Psoas muscle (tissue), 8 donors: ENCODE data around the gene TBC1D32. TPM values are rescaled to one million over a fixed set of nuclear protein-coding genes. Genes with fewer than 3 reads are reported as not detected.
"Not testable (repeated sequence)": the region's sequence is repeated elsewhere in the genome, so short reads cannot be mapped to it uniquely, and the experiment has no call there.

Source experiments
- ATAC-seq, 4 donors: fragments of 200-7000 bp; cut with Tn5 transposase; one replicate each; pipeline ENCODE4 v1.9.1; 2020; ENCODE audit warnings: moderate library complexity in 3 of 4, mild to moderate bottlenecking in 2 of 4
- DNase-seq, 2 donors: peaks; one replicate each; pipeline ENCODE4 v3.0.0-alpha.2; 2020
- H3K27ac ChIP-seq: fragments of 200-600 bp; one replicate; pipeline ENCODE4 v1.8.0; 2022
- H3K27me3 ChIP-seq, 3 donors: fragments of 200-600 bp in 1 of 3; one replicate each; pipeline versions ENCODE4 v1.6.1 to v1.8.0; 2013 to 2022; ENCODE audit warnings: low read length in 2 of 3, mild to moderate bottlenecking in 2 of 3, moderate library complexity in 1 of 3; ENCODE audit not compliant: insufficient read depth in 3 of 3
- H3K36me3 ChIP-seq, 2 donors: fragments of 200-600 bp in 1 of 2; one replicate each; pipeline versions ENCODE4 v1.6.1 to v1.8.0; 2013 to 2022; ENCODE audit warnings: low read depth in 1 of 2, mild to moderate bottlenecking in 1 of 2, moderate library complexity in 1 of 2; ENCODE audit not compliant: insufficient read depth in 1 of 2
- H3K4me1 ChIP-seq: fragments of 200-600 bp; one replicate; pipeline ENCODE4 v1.8.0; 2022
- H3K4me3 ChIP-seq: fragments of 200-600 bp; one replicate; pipeline ENCODE4 v1.8.0; 2022; ENCODE audit warnings: mild to moderate bottlenecking
- H3K9me3 ChIP-seq: fragments of 200-600 bp; one replicate; pipeline ENCODE4 v1.8.0; 2022
- WGBS, 3 donors: extraction: QIAGEN DNeasy Blood & Tissue Kit; methylation state at CpG; one replicate each; pipeline versions ENCODE4 v1.1.6 to v1.1.7; 2013; 5-methylcytosine and 5-hydroxymethylcytosine counted together
- intact Hi-C, 2 donors: fragments of 100-400 bp; cut with DNase I; formaldehyde crosslinking; loops; one replicate each; pipeline versions ENCODE4 v1.11.0 to v1.14.2; 2022
- polyA plus RNA-seq, 3 donors: library from polyadenylated mRNA; stranded (reverse); fragments of 200-250 nt; gene quantifications; one replicate each; pipeline ENCODE4 v1.2.3, GENCODE V29; 2013
- total RNA-seq, 4 donors: library from RNA; stranded (reverse); fragmentation: NEBNext Ultra II Directional in 2 of 4; extraction: Animal tissue kit (Norgen Biotek cat#: 25700) in 2 of 4; gene quantifications; one replicate each; pipeline versions ENCODE4 v1.2.1 to v1.2.4, GENCODE V29; 2021 to 2023
- TF ChIP-seq, protein P1 (sequence below): fragments of 200-600 bp; IDR thresholded peaks from one replicate; pipeline ENCODE4 v1.8.0; 2022; ENCODE audit warnings: antibody characterized with exemption
- donor health status: healthy with polysubstance abuse.
- donor health status: DM: no; HTN: no; CAD: no; lungs with moderate emphysema.
- donor health status: Bipolar disorder and iron deficiency.
- donor health status: healthy.
- donor health status: DM: yes; HTN: yes; CAD: no.
- donor health status: DM: no; HTN: no; CAD: no.
- donor health status: DM: no; HTN: no; CAD: no.
- donor health status: DM: yes; HTN: yes; CAD: no.

The TBC1D32 gene
- total and polyA plus RNA-seq, 7 donors: 0.29 to 1.8 (median 0.45) TPM

DNA sequence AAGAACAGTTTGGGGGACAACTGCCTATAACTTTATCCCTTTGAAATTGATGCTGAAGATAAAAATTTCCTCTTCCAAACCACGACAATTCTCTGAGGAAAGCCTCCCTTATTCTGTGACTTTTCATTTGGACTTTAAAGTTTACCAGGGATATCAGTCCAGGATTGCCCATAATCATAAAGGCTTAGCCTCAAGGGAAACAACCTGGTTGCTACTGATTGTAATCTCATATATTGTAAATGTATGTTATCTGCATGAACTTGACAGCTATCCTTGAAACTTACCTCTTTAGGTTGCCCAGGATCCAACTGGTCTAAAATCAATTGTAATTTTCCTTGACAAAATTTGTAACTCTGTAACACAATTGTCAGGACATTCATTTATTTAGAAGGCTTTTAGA, 23.8 kb downstream of the TBC1D32 start:
- Histone ChIP-seq H3K4me1 (no peaks in the 10 kb centered on the region), H3K27me3 (no peaks in the 10 kb centered on the region), H3K9me3 (no peaks in the 10 kb centered on the region), H3K27ac (no peak overlapping the region), H3K4me3 (no peak overlapping the region), H3K36me3 (no peaks in the 10 kb centered on the region)
- DNase-seq: no peak
- 75 to 83% (median 81%) methylated on average over 1 of the region's 1 CpG for WGBS, 3 donors
- intact Hi-C loops: no loop called here
- ATAC-seq: no peak
- TF ChIP-seq, protein P1, sequence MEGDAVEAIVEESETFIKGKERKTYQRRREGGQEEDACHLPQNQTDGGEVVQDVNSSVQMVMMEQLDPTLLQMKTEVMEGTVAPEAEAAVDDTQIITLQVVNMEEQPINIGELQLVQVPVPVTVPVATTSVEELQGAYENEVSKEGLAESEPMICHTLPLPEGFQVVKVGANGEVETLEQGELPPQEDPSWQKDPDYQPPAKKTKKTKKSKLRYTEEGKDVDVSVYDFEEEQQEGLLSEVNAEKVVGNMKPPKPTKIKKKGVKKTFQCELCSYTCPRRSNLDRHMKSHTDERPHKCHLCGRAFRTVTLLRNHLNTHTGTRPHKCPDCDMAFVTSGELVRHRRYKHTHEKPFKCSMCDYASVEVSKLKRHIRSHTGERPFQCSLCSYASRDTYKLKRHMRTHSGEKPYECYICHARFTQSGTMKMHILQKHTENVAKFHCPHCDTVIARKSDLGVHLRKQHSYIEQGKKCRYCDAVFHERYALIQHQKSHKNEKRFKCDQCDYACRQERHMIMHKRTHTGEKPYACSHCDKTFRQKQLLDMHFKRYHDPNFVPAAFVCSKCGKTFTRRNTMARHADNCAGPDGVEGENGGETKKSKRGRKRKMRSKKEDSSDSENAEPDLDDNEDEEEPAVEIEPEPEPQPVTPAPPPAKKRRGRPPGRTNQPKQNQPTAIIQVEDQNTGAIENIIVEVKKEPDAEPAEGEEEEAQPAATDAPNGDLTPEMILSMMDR: no peak

DNA sequence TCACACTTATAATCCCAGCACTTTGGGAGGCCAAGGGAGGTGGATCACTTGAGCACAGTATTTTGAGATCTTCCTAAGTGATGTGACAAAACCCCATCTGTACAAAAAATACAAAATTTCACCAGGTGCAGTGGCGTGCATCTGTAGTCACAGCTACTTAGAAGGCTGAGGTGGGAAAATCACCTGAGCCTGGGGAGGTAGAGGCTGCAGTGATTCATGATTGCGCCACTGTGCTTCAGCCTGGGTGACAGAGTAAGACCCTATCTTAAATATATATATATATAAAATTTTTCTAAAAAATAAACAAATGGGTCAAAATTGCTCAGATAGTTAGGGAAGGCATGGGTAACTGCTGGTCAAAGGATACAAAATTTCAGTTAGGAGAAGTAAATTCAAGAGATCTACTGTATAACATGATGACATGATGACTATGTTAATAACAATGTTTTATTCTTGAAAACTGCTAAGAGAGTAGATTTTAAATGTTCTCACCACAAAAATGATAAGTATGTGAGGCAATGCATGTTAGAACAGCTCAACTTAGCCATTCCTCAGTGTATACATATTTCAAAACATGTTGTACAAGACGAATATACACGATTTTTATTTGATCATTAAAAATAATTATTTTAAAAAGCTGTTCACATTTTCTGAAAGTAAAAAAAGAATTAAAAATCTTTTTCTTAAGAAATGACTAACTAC, 24.4 kb downstream of the TBC1D32 start:
- TF ChIP-seq, protein P1: no peak
- ATAC-seq (no peak), DNase-seq (no peak)
- intact Hi-C loops: loop anchor here in 1 of 2 donors (5.0 kb wide), 1 partner anchor 253 kb away; no protein-coding TSS in a partner anchor
- Histone ChIP-seq H3K27ac (no peak overlapping the region), H3K4me1 (no peaks in the 10 kb centered on the region), H3K4me3 (no peak overlapping the region), H3K36me3 (no peaks in the 10 kb centered on the region), H3K9me3 (no peaks in the 10 kb centered on the region), H3K27me3 (no peaks in the 10 kb centered on the region)
- WGBS, 3 donors: 87 to 90% (median 90%) methylated on average over 4 of the region's 4 CpGs

DNA sequence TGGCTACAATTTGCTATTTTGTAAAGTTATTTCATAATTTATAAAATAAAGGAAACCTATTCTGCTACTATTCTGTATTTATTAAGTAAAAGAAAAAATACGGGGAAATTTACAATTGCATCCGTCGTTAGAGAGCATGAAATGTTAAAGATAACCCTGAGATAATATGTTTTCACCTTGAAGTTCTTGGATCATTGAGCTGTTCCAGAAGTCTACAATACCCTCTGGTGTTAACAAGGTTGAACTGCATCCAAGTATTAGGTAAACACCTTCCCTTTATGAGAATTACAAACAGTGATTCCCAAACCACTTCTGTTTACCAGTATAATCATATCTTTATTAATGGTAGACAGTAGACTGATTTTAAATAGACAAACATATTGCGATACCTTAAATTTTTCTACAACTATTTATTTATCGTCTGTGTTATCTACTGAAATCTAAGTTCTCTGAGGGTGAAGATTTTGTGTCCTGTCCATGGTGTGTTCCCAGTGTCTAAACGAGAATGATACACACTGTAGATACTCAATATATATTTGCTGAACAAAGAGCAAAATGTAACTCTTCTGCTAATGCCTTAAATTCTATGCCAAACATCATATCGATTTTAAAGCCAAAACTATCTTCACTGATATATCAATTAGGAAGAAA, 28.2 kb downstream of the TBC1D32 start:
- intact Hi-C loops: loop anchor here in 1 of 2 donors (5.0 kb wide), 1 partner anchor 249 kb away; no protein-coding TSS in a partner anchor
- 60 to 64% (median 63%) methylated on average over 7 of the region's 7 CpGs for WGBS, 3 donors
- no peaks in the 10 kb centered on the region for H3K4me1 ChIP-seq
- no peak overlapping the region for H3K4me3 ChIP-seq
- H3K27me3 ChIP-seq: no peaks in the 10 kb centered on the region
- ATAC-seq: no peak
- no peaks in the 10 kb centered on the region for H3K36me3 ChIP-seq
- TF ChIP-seq, protein P1: peak; percentile 42
- no peak for DNase-seq
- no peaks in the 10 kb centered on the region for H3K9me3 ChIP-seq
- H3K27ac ChIP-seq: no peak overlapping the region

DNA sequence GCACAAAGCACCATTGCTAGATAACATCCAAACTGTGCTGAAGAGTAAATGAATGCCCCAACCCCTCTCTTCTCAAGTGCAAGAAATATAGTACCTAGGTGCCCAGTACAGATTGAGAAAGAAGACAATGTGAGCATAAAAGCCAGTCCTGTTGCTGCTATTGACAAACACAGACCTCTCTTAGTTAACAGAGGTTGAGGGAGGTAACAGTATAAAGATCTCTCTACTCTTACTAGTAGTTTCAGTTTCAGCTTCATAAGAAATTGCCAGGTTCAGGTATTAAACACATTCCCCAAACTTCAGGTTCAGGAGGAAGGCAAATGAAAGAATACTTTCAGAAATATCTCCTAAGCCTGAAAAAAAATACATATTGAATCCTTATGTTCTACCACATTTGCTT, 31.4 kb downstream of the TBC1D32 start:
- TF ChIP-seq, protein P1: no peak
- intact Hi-C loops: no loop called here
- Histone ChIP-seq H3K4me1 (no peaks in the 10 kb centered on the region), H3K4me3 (no peak overlapping the region), H3K27ac (no peak overlapping the region), H3K27me3 (no peaks in the 10 kb centered on the region), H3K9me3 (no peaks in the 10 kb centered on the region), H3K36me3 (no peaks in the 10 kb centered on the region)
- DNase-seq (no peak), ATAC-seq (no peak)

DNA sequence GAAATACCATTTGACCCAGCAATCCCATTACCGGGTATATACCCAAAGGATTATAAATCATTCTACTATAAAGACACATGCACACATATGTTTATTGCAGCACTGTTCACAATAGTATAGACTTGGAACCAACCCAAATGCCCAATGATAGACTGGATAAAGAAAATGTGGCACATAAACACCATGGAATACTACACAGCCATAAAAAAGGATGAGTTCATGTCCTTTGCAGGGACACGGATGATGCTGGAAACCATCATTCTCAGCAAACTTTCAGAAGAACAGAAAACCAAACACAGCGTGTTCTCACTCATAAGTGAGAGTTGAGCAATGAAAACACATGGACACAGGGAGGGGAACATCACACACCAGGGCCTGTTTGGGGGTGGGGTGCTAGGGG, 33.1 kb downstream of the TBC1D32 start:
- H3K27me3 ChIP-seq, intact Hi-C loops, H3K4me3 ChIP-seq, DNase-seq, ATAC-seq, H3K4me1 ChIP-seq, H3K9me3 ChIP-seq, H3K27ac ChIP-seq, H3K36me3 ChIP-seq: not testable (repeated sequence)
- WGBS, 3 donors: 93 to 94% (median 93%) methylated on average over 3 of the region's 3 CpGs
